HepG2 (cell line): ENCODE results near the gene URI1. TPM values are rescaled to one million over a fixed set of nuclear protein-coding genes. Genes with fewer than 3 reads are reported as not detected.

ENCODE experiments used
- ATF5 ChIP-seq: sonication (generic); formaldehyde crosslinking; IDR thresholded peaks from 2 replicates; pipeline ENCODE4 v1.4.0; 2020; ENCODE audit warnings: mild to moderate bottlenecking, low read depth, missing genetic modification reagents
- ATM ChIP-seq: fragments of 450-650 bp; IDR thresholded peaks from 2 replicates; pipeline ENCODE4 v1.7.1; 2017; ENCODE audit warnings: mild to moderate bottlenecking, borderline replicate concordance
- E2F1 ChIP-seq: sonication (generic); formaldehyde crosslinking; IDR thresholded peaks from 2 replicates; pipeline ENCODE4 v1.5.0; 2020; ENCODE audit warnings: missing genetic modification reagents
- GRHL1 ChIP-seq: sonication (generic); formaldehyde crosslinking; conservative IDR thresholded peaks from 2 replicates; pipeline ENCODE4 v1.8.0; 2022; ENCODE audit warnings: missing genetic modification reagents
- IKZF5 ChIP-seq: IDR thresholded peaks from 2 replicates; pipeline ENCODE4 v1.6.1; 2018; ENCODE audit warnings: missing genetic modification reagents, mild to moderate bottlenecking, missing compliant biosample characterization
- JARID2 ChIP-seq: sonication (generic); formaldehyde crosslinking; IDR thresholded peaks from 2 replicates; pipeline ENCODE4 v1.8.1; 2023; ENCODE audit warnings: missing genetic modification reagents, inconsistent platforms; ENCODE audit not compliant: insufficient replicate concordance
- MYNN ChIP-seq: sonication (generic); formaldehyde crosslinking; IDR thresholded peaks from 2 replicates; pipeline ENCODE4 v1.4.0; 2020; ENCODE audit warnings: mild to moderate bottlenecking, low read depth, missing genetic modification reagents
- NKX3-1 ChIP-seq: sonication (generic); formaldehyde crosslinking; IDR thresholded peaks from 2 replicates; pipeline ENCODE4 v1.5.0; 2020; ENCODE audit warnings: missing genetic modification reagents
- NR2C2 ChIP-seq: sonication (generic); formaldehyde crosslinking; IDR thresholded peaks from 2 replicates; pipeline ENCODE4 v1.4.0; 2020; ENCODE audit warnings: missing genetic modification reagents, mild to moderate bottlenecking, moderate library complexity, borderline replicate concordance
- PHF20 ChIP-seq: sonication (generic); formaldehyde crosslinking; IDR thresholded peaks from 2 replicates; pipeline ENCODE4 v1.5.0; 2020; ENCODE audit warnings: mild to moderate bottlenecking, missing genetic modification reagents
- PHF8 ChIP-seq: sonication (generic); formaldehyde crosslinking; IDR thresholded peaks from 2 replicates; pipeline ENCODE4 v1.5.0; 2020; ENCODE audit warnings: missing genetic modification reagents
- POGZ ChIP-seq: sonication (generic); formaldehyde crosslinking; IDR thresholded peaks from 2 replicates; pipeline ENCODE4 v1.4.0; 2020; ENCODE audit warnings: mild to moderate bottlenecking, missing genetic modification reagents
- RBM39 ChIP-seq: fragments of 200-400 bp; formaldehyde crosslinking; IDR thresholded peaks from one replicate; pipeline ENCODE4 v1.6.1; 2018; ENCODE audit warnings: antibody characterized with exemption, mild to moderate bottlenecking, low read depth, low read length; ENCODE audit not compliant: poor library complexity, severe bottlenecking
- TCF12 ChIP-seq, 2 experiments: fragments of 450-650 bp in 1 of 2; sonication (generic) in 1 of 2; formaldehyde crosslinking in 1 of 2; IDR thresholded peaks; 2 replicates each; pipeline versions ENCODE4 v1.6.1 to v1.8.0; 2017 to 2022; ENCODE audit warnings: antibody characterized with exemption in 1 of 2, mild to moderate bottlenecking in 1 of 2, missing genetic modification reagents in 1 of 2, moderate library complexity in 1 of 2
- THAP7 ChIP-seq: sonication (generic); formaldehyde crosslinking; IDR thresholded peaks from 2 replicates; pipeline ENCODE4 v1.8.1; 2023; ENCODE audit warnings: mild to moderate bottlenecking, missing genetic modification reagents
- ZBTB3 ChIP-seq: sonication (generic); formaldehyde crosslinking; IDR thresholded peaks from 2 replicates; pipeline ENCODE4 v1.4.0; 2020; ENCODE audit warnings: low read depth, mild to moderate bottlenecking, moderate library complexity, missing genetic modification reagents, borderline replicate concordance
- ZFP36L1 ChIP-seq: sonication (generic); formaldehyde crosslinking; IDR thresholded peaks from 2 replicates; pipeline ENCODE4 v1.8.0; 2022; ENCODE audit warnings: mild to moderate bottlenecking, missing genetic modification reagents, moderate library complexity
- ZFP41 ChIP-seq: sonication (generic); formaldehyde crosslinking; IDR thresholded peaks from 2 replicates; pipeline ENCODE4 v1.4.0; 2020; ENCODE audit warnings: mild to moderate bottlenecking, missing genetic modification reagents, borderline replicate concordance
- ZNF232 ChIP-seq: sonication (generic); formaldehyde crosslinking; IDR thresholded peaks from 2 replicates; pipeline ENCODE4 v1.4.0; 2020; ENCODE audit warnings: missing genetic modification reagents, borderline replicate concordance
- ZNF331 ChIP-seq: sonication (generic); formaldehyde crosslinking; IDR thresholded peaks from 2 replicates; pipeline ENCODE4 v1.4.0; 2020; ENCODE audit warnings: missing genetic modification reagents
- ZNF33A ChIP-seq: sonication (generic); formaldehyde crosslinking; IDR thresholded peaks from 2 replicates; pipeline ENCODE4 v1.5.1; 2020; ENCODE audit warnings: missing genetic modification reagents, mild to moderate bottlenecking, moderate library complexity, borderline replicate concordance
- ZNF446 ChIP-seq: sonication (generic); formaldehyde crosslinking; IDR thresholded peaks from 2 replicates; pipeline ENCODE4 v1.5.0; 2020; ENCODE audit warnings: mild to moderate bottlenecking, missing genetic modification reagents
- ZNF451 ChIP-seq: sonication (generic); formaldehyde crosslinking; IDR thresholded peaks from 2 replicates; pipeline ENCODE4 v1.5.0; 2020; ENCODE audit warnings: mild to moderate bottlenecking, missing genetic modification reagents
- ZNF577 ChIP-seq: sonication (generic); formaldehyde crosslinking; IDR thresholded peaks from 2 replicates; pipeline ENCODE4 v1.4.0; 2020; ENCODE audit warnings: mild to moderate bottlenecking, low read depth, missing genetic modification reagents, borderline replicate concordance
- ZNF766 ChIP-seq: sonication (generic); formaldehyde crosslinking; IDR thresholded peaks from 2 replicates; pipeline ENCODE4 v1.5.0; 2020; ENCODE audit warnings: missing genetic modification reagents, borderline replicate concordance
- polyA plus RNA-seq, 8 experiments: library from polyadenylated mRNA; depleted of rRNA in 3 of 8; stranded (reverse) in 7 of 8; unstranded in 1 of 8; fragments of >200 nt; fragmentation: Illumina TruSeq in 4 of 8; extraction: Trizol in 4 of 8; gene quantifications; 2 replicates each; pipeline versions ENCODE4 v1.2.1 to v1.2.3, GENCODE V29; 2011 to 2016; ENCODE audit warnings: low read depth in 4 of 8, missing spikeins in 1 of 8, mixed read lengths in 1 of 8; ENCODE audit not compliant: insufficient read depth in 1 of 8
- total RNA-seq, 5 experiments: library from RNA; depleted of rRNA; stranded (reverse); fragments of >200 nt; fragmentation: Illumina TruSeq; extraction: Trizol; gene quantifications; 2 replicates each; pipeline ENCODE4 v1.2.3, GENCODE V29; 2016; ENCODE audit warnings: low read depth in 1 of 5

The URI1 gene
- total and polyA plus RNA-seq, 2 of the 13 experiments (the other 11 are each of a cell fraction or from before 2014, with no cell fraction given) = 43.6 to 67.9 TPM

GRCh38 chr19:29941828-29942403 is at the start of gene URI1 (continued):
- no peak for TF ChIP-seq THAP7 (CRISPR knock-in tag)
- no peak for TF ChIP-seq ZNF33A (CRISPR knock-in tag)
- TF ChIP-seq ZNF232 (CRISPR knock-in tag) = no peak
- TF ChIP-seq E2F1 (CRISPR knock-in tag) = no peak
- no peak for TF ChIP-seq ZNF451
- no peak for TF ChIP-seq ZFP36L1
- peak; percentile 14; the same call in 1 of the 2 replicates for TF ChIP-seq ZNF331 (CRISPR knock-in tag)
- TF ChIP-seq TCF12 (IDR thresholded peaks at IDR 0.05) = no peak
- no peak for TF ChIP-seq TCF12 (CRISPR knock-in tag; IDR thresholded peaks at IDR 0.05)
- no peak for TF ChIP-seq PHF20 (CRISPR knock-in tag)
- TF ChIP-seq ZBTB3 = no peak
- TF ChIP-seq NR2C2 = no peak
- no peak for TF ChIP-seq JARID2 (CRISPR knock-in tag)
- 0 out of 2 replicates have a peak, but pooled peaks have one; percentile 17 for TF ChIP-seq IKZF5
- peak; percentile 52; the same call in 1 of the 2 replicates for TF ChIP-seq PHF8 (CRISPR knock-in tag)
- no peak for TF ChIP-seq ATM
- no peak for TF ChIP-seq ZNF446 (CRISPR knock-in tag)
- no peak for TF ChIP-seq RBM39
- TF ChIP-seq POGZ (CRISPR knock-in tag) = no peak
- no peak for TF ChIP-seq ZNF577
- no peak for TF ChIP-seq ZFP41 (CRISPR knock-in tag)
- TF ChIP-seq MYNN (CRISPR knock-in tag) = no peak
- TF ChIP-seq NKX3-1 = no peak
- TF ChIP-seq ATF5 (CRISPR knock-in tag) = no peak
- no peak for TF ChIP-seq GRHL1
- peak; percentile 65; the same call in 1 of the 2 replicates for TF ChIP-seq ZNF766 (CRISPR knock-in tag)
